Natural killer cell (primary cell): ENCODE results near the gene UBE2L3. TPM values are rescaled to one million over a fixed set of nuclear protein-coding genes. Genes with fewer than 3 reads are reported as not detected.
"Not testable (repeated sequence)": the region's sequence is repeated elsewhere in the genome, so short reads cannot be mapped to it uniquely, and the experiment has no call there.

Source experiments
- ATAC-seq, 3 donors: fragments of 150-1000 bp in 2 of 3; fragments of 200-7000 bp in 1 of 3; cut with Tn5 transposase; 1 replicate in 1 of 3; 2 replicates in 2 of 3; pipeline ENCODE4 v1.10.0; 2021; ENCODE audit warnings: mild to moderate bottlenecking in 2 of 3, moderate library complexity in 2 of 3
- DNase-seq, 2 donors: peaks; one replicate each; pipeline versions ENCODE4 v3.0.0 to v3.0.0-alpha.2; 2013 to 2021; ENCODE audit warnings: mixed read lengths in 1 of 2
- H3K27ac ChIP-seq: one replicate; pipeline ENCODE4 v1.5.1; 2013; ENCODE audit warnings: mild to moderate bottlenecking, low read length
- H3K27me3 ChIP-seq: one replicate; pipeline ENCODE4 v1.6.1; 2013; ENCODE audit warnings: low read length; ENCODE audit not compliant: control insufficient read depth, insufficient read depth
- H3K36me3 ChIP-seq: one replicate; pipeline ENCODE4 v1.6.1; 2013; ENCODE audit warnings: low read length; ENCODE audit not compliant: control insufficient read depth, insufficient read depth
- H3K4me1 ChIP-seq: one replicate; pipeline ENCODE4 v1.6.1; 2013; ENCODE audit warnings: low read length; ENCODE audit not compliant: control insufficient read depth, insufficient read depth
- H3K4me3 ChIP-seq: one replicate; pipeline ENCODE4 v1.5.1; 2013; ENCODE audit warnings: low read length
- H3K9me3 ChIP-seq: one replicate; pipeline ENCODE4 v1.6.1; 2013; ENCODE audit warnings: low read length; ENCODE audit not compliant: control insufficient read depth, insufficient read depth
- H3K27ac Mint-ChIP-seq, 2 donors: one replicate each; pipeline ENCODE4 v1.8.0; 2022; ENCODE audit warnings: mild to moderate bottlenecking in 2 of 2, mixed read lengths in 2 of 2, moderate library complexity in 1 of 2
- H3K27me3 Mint-ChIP-seq, 2 donors: one replicate each; pipeline ENCODE4 v1.8.0; 2022; ENCODE audit warnings: low read depth in 2 of 2, mixed read lengths in 2 of 2
- H3K36me3 Mint-ChIP-seq: one replicate; pipeline ENCODE4 v1.8.0; 2022; ENCODE audit warnings: mixed read lengths
- H3K4me1 Mint-ChIP-seq, 2 donors: one replicate each; pipeline ENCODE4 v1.8.0; 2022; ENCODE audit warnings: mixed read lengths in 2 of 2
- H3K4me3 Mint-ChIP-seq: one replicate; pipeline ENCODE4 v1.8.0; 2022; ENCODE audit warnings: mild to moderate bottlenecking, moderate library complexity, mixed read lengths
- H3K9me3 Mint-ChIP-seq, 2 donors: one replicate each; pipeline ENCODE4 v1.8.0; 2022; ENCODE audit warnings: mixed read lengths in 2 of 2
- WGBS: methylation state at CpG from one replicate; pipeline ENCODE4 v1.1.7; 2013; ENCODE audit warnings: missing lambda C conversion rate; ENCODE audit not compliant: insufficient coverage; 5-methylcytosine and 5-hydroxymethylcytosine counted together
- intact Hi-C: fragments of 100-400 bp; cut with micrococcal nuclease; formaldehyde crosslinking; loops from one replicate; pipeline ENCODE4 v1.14.2; 2022
- total RNA-seq, 4 donors: library from RNA; stranded (reverse); fragments of 120-200 nt in 1 of 4; gene quantifications; one replicate each; pipeline versions ENCODE4 v1.2.3 to v1.2.4, GENCODE V29; 2013 to 2022
- TF ChIP-seq, protein P1 (sequence below): fragments of 200-600 bp; IDR thresholded peaks from one replicate; pipeline ENCODE4 v1.8.0; 2022; ENCODE audit warnings: antibody characterized with exemption

The UBE2L3 gene
- total RNA-seq, 3 donors from 2014 or later (not counting 1 experiment from before 2014, with no cell fraction given) = 30.7 to 39.8 (median 39.7) TPM

DNA sequence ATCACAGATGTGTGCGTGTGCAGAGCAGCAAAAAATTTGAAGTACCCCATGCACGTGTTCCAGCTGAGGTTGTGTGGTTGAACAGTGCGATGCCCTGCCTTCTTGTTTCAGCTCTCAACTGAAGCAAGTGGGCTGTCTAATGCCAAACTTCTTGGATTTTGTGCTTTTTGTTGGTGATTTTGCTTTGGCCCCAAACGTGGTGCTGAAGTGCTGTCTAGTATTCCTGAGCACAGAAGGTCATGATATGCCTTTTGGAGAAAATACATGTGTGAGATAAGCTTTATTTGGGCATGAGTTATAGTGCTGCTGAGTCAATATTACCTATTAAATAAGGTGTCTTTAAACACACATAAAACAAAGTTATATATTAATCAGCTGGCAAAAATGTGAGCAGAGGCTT, 48.2 kb downstream of the UBE2L3 start:
- TF ChIP-seq, protein P1, sequence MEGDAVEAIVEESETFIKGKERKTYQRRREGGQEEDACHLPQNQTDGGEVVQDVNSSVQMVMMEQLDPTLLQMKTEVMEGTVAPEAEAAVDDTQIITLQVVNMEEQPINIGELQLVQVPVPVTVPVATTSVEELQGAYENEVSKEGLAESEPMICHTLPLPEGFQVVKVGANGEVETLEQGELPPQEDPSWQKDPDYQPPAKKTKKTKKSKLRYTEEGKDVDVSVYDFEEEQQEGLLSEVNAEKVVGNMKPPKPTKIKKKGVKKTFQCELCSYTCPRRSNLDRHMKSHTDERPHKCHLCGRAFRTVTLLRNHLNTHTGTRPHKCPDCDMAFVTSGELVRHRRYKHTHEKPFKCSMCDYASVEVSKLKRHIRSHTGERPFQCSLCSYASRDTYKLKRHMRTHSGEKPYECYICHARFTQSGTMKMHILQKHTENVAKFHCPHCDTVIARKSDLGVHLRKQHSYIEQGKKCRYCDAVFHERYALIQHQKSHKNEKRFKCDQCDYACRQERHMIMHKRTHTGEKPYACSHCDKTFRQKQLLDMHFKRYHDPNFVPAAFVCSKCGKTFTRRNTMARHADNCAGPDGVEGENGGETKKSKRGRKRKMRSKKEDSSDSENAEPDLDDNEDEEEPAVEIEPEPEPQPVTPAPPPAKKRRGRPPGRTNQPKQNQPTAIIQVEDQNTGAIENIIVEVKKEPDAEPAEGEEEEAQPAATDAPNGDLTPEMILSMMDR = no peak
- H3K4me1 ChIP-seq = peaks cover 11% of the 10 kb centered on the region
- H3K27ac ChIP-seq = no peak overlapping the region
- Mint-ChIP-seq H3K27ac (peak overlapping the region in 1 of 2 donors; percentile 62), H3K27me3 (no peaks in the 10 kb centered on the region), H3K4me1 (peaks cover 31 to 42% of the 10 kb centered on the region in 2 donors), H3K36me3 (no peaks in the 10 kb centered on the region), H3K9me3 (no peaks in the 10 kb centered on the region), H3K4me3 (no peak overlapping the region)
- peaks cover 28% of the 10 kb centered on the region for H3K36me3 ChIP-seq
- no peak overlapping the region for H3K4me3 ChIP-seq
- no peak for ATAC-seq
- no peaks in the 10 kb centered on the region for H3K27me3 ChIP-seq
- intact Hi-C loops = no loop called here
- no peak for DNase-seq
- H3K9me3 ChIP-seq = no peaks in the 10 kb centered on the region
- 90% methylated on average over 4 of the region's 4 CpGs for WGBS

GRCh38 chr22:21617337-21617736, 49.8 kb downstream of the UBE2L3 start:
- peaks cover 20 to 45% of the 10 kb centered on the region in 2 donors for H3K4me1 Mint-ChIP-seq
- peak overlapping the region in 1 of 2 donors; percentile 60 for H3K27ac Mint-ChIP-seq
- H3K36me3 Mint-ChIP-seq, H3K27me3 Mint-ChIP-seq, H3K9me3 ChIP-seq, intact Hi-C loops, DNase-seq, H3K27ac ChIP-seq, H3K9me3 Mint-ChIP-seq, H3K4me3 ChIP-seq, ATAC-seq, H3K27me3 ChIP-seq, H3K4me3 Mint-ChIP-seq: not testable (repeated sequence)
- 100% methylated on average over 6 of the region's 6 CpGs for WGBS
- peaks cover 11% of the 10 kb centered on the region for H3K4me1 ChIP-seq
- H3K36me3 ChIP-seq = peaks cover 22% of the 10 kb centered on the region

DNA sequence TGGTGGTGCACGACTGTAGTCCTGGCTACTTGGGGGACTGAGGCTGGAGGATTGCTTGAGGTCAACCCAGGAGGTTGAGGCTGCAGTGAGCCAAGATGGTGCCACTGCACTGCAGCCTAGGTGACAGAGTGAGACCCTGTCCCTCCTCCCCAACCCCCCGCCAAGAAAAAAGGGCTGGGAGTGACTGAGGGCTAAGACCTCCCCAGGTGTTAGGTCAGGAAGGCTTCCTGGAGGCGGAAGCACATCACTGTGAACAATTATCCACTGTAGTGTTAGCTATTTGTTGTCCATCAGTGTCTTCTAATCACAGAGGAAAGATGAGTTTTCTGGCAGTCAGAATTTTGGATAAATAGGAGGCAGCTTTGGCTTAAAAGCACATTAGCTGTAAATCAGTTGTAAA, 53.5 kb downstream of the UBE2L3 start:
- H3K4me3 ChIP-seq = no peak overlapping the region
- peaks cover 10% of the 10 kb centered on the region for H3K4me1 ChIP-seq
- no peaks in the 10 kb centered on the region for H3K27me3 Mint-ChIP-seq
- peak overlapping the region in 1 of 2 donors; percentile 50 for H3K27ac Mint-ChIP-seq
- H3K27me3 ChIP-seq = no peaks in the 10 kb centered on the region
- H3K9me3 ChIP-seq = no peaks in the 10 kb centered on the region
- H3K36me3 ChIP-seq = peaks cover 23% of the 10 kb centered on the region
- no peak for DNase-seq
- TF ChIP-seq, protein P1 = no peak
- intact Hi-C loops = no loop called here
- H3K4me1 Mint-ChIP-seq = peaks cover 15 to 48% of the 10 kb centered on the region in 2 donors
- H3K36me3 Mint-ChIP-seq = no peaks in the 10 kb centered on the region
- no peak overlapping the region for H3K27ac ChIP-seq
- no peak for ATAC-seq
- no peaks in the 10 kb centered on the region for H3K9me3 Mint-ChIP-seq
- WGBS = 100% methylated on average over 2 of the region's 3 CpGs
- no peak overlapping the region for H3K4me3 Mint-ChIP-seq

DNA sequence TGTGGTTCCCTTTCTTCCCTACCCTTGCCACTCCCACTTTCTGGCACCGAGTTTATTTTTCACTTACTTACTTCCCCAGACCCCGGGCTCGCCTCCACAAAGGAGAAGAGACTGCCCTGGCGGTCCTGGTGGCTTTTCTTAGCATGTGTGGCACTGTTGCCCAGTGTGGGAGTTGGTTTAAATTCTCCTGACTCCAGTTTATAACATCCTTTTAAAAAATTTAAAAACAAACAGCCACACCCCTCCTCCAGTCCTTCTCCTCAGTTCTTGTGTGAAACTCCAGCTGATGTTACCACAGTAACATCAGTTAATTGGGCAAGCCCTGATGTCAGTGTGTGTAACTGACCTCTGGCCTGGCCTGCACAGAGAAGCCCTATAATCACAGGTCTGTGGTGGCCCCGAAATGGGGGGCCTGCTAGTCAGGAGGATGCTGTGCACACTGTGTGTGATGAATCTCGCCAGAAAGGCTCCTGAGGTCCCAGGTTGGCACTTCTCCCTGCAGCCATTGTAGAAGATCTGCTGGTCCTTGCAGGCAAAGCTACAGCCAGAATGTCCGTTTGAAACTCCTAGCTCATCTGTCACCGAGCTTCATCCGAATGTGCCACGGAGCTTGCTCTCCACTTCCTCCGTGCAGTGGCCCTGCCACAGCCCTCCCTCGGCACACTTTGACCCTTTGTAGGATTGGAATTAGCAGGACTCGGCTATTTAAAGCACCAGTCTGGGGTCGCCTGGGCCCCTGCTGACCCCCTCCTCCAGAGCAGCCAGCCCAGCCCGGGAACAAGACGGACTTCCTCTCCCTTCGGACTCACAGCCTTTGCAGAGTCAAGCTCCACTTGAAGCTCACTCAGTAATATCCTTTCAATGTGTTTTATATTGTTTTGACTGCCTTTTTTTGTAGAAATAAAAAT, 54.8 kb downstream of the UBE2L3 start:
- Histone ChIP-seq H3K9me3 (no peaks in the 10 kb centered on the region), H3K27ac (no peak overlapping the region), H3K4me3 (no peak overlapping the region), H3K4me1 (peaks cover 22% of the 10 kb centered on the region), H3K27me3 (no peaks in the 10 kb centered on the region), H3K36me3 (peaks cover 34% of the 10 kb centered on the region)
- WGBS = 78% methylated on average over 16 of the region's 17 CpGs
- intact Hi-C loops = no loop called here
- TF ChIP-seq, protein P1 = no peak
- Mint-ChIP-seq H3K36me3 (no peaks in the 10 kb centered on the region), H3K27me3 (no peaks in the 10 kb centered on the region), H3K27ac (peak overlapping the region; percentile 49 to 50), H3K4me1 (peaks cover 21 to 54% of the 10 kb centered on the region in 2 donors), H3K9me3 (no peaks in the 10 kb centered on the region), H3K4me3 (no peak overlapping the region)
- DNase-seq = no peak
- no peak for ATAC-seq
